K562 (cell line): ENCODE results near the gene HES4. TPM values are rescaled to one million over a fixed set of nuclear protein-coding genes. Genes with fewer than 3 reads are reported as not detected.

Experiments used
- CHD1 ChIP-seq: fragments of 200-600 bp; sonication (generic); IDR thresholded peaks from one replicate; pipeline ENCODE4 v1.6.1; 2012; ENCODE audit warnings: mild to moderate bottlenecking, moderate library complexity, low read length, inconsistent platforms
- CTBP1 ChIP-seq: fragments of 450-650 bp; IDR thresholded peaks from 2 replicates; pipeline ENCODE4 v1.6.1; 2016; ENCODE audit warnings: borderline replicate concordance
- CXXC5 ChIP-seq: fragments of 250-450 bp; sonication (Bioruptor Pico); IDR thresholded peaks from 2 replicates; pipeline ENCODE4 v1.8.0; 2022; ENCODE audit warnings: inconsistent platforms, mild to moderate bottlenecking, moderate library complexity
- ELF1 ChIP-seq: fragments of 200-800 bp; sonication (Bioruptor generic); IDR thresholded peaks from 2 replicates; pipeline ENCODE4 v1.6.1; 2016; ENCODE audit warnings: missing genetic modification characterization, missing compliant biosample characterization
- HDAC1 ChIP-seq, 2 experiments: fragments of 450-650 bp; IDR thresholded peaks; 2 replicates each; pipeline ENCODE4 v1.6.1; 2016 to 2017; ENCODE audit warnings: inconsistent platforms in 1 of 2, mild to moderate bottlenecking in 1 of 2, moderate library complexity in 1 of 2
- NBN ChIP-seq: fragments of 450-650 bp; IDR thresholded peaks from 2 replicates; pipeline ENCODE4 v1.6.1; 2016; ENCODE audit warnings: low read depth, mild to moderate bottlenecking
- NCOA2 ChIP-seq, 2 experiments: fragments of 450-650 bp; IDR thresholded peaks; 2 replicates each; pipeline ENCODE4 v1.6.1; 2018; ENCODE audit warnings: mild to moderate bottlenecking in 2 of 2, moderate library complexity in 1 of 2; ENCODE audit not compliant: partially characterized antibody in 2 of 2
- PHF21A ChIP-seq: fragments of 450-650 bp; IDR thresholded peaks from 2 replicates; pipeline ENCODE4 v1.6.1; 2017; ENCODE audit warnings: low read depth, borderline replicate concordance
- PTRF ChIP-seq: fragments of 450-650 bp; IDR thresholded peaks from 2 replicates; pipeline ENCODE4 v1.6.1; 2016; ENCODE audit warnings: mild to moderate bottlenecking, missing genetic modification characterization, missing compliant biosample characterization
- SETDB1 ChIP-seq: IDR thresholded peaks from one replicate; pipeline ENCODE4 v1.6.1; 2012; ENCODE audit warnings: low read length, control low read depth, inconsistent platforms
- SMAD2 ChIP-seq: fragments of 150-350 bp; IDR thresholded peaks from 2 replicates; pipeline ENCODE4 v1.6.1; 2014; ENCODE audit warnings: low read depth, mild to moderate bottlenecking, low read length
- SRSF1 ChIP-seq: fragments of 200-400 bp; formaldehyde crosslinking; IDR thresholded peaks from 2 replicates; pipeline ENCODE4 v1.6.1; 2017; ENCODE audit warnings: mild to moderate bottlenecking, low read depth, low read length, moderate library complexity
- TOE1 ChIP-seq, 2 experiments: fragments of 450-650 bp in 1 of 2; sonication (generic) in 1 of 2; formaldehyde crosslinking in 1 of 2; IDR thresholded peaks; 2 replicates each; pipeline versions ENCODE4 v1.7.1 to v1.8.0; 2016 to 2022; ENCODE audit warnings: borderline replicate concordance in 2 of 2, mild to moderate bottlenecking in 2 of 2, antibody characterized with exemption in 1 of 2, inconsistent platforms in 1 of 2, low read depth in 1 of 2, missing genetic modification reagents in 1 of 2, moderate library complexity in 1 of 2
- ZNF584 ChIP-seq: fragments of 200-800 bp; sonication (Bioruptor generic); IDR thresholded peaks from 2 replicates; pipeline ENCODE4 v1.6.1; 2016; ENCODE audit warnings: low read depth, mild to moderate bottlenecking, missing genetic modification characterization, missing compliant biosample characterization
- ZNF695 ChIP-seq: fragments of 450-650 bp; formaldehyde crosslinking; IDR thresholded peaks from 2 replicates; pipeline ENCODE4 v1.4.0; 2020; ENCODE audit warnings: mild to moderate bottlenecking, moderate library complexity
- ZNF79 ChIP-seq: fragments of 250-450 bp; sonication (Bioruptor Pico); IDR thresholded peaks from 2 replicates; pipeline ENCODE4 v1.4.0; 2020; ENCODE audit warnings: low read depth, mild to moderate bottlenecking, moderate library complexity
- polyA plus RNA-seq, 8 experiments: library from polyadenylated mRNA; depleted of rRNA in 4 of 8; stranded (reverse) in 5 of 8; unstranded in 3 of 8; fragments of >200 nt; fragmentation: Nextera tagmentation in 2 of 8; fragmentation: Illumina TruSeq in 1 of 8; extraction: Ambion mirVana in 2 of 8; extraction: Trizol in 1 of 8; gene quantifications; 2 replicates each; pipeline versions ENCODE4 v1.2.1 to v1.2.3, GENCODE V29; 2011 to 2014; ENCODE audit warnings: inconsistent platforms in 1 of 8, missing spikeins in 1 of 8
- total RNA-seq, 7 experiments: library from RNA; depleted of rRNA in 6 of 7; stranded (reverse); fragments of >200 nt in 6 of 7; fragmentation: Illumina TruSeq in 2 of 7; extraction: Trizol in 2 of 7; gene quantifications; 2 replicates each; pipeline versions ENCODE4 v1.2.1 to v1.2.3, GENCODE V29; 2011 to 2021; ENCODE audit warnings: low replicate concordance in 1 of 7
- TF ChIP-seq, protein P1 (sequence below), 3 experiments: fragments of 200-800 bp in 1 of 3; fragments of 250-450 bp in 1 of 3; fragments of 450-650 bp in 1 of 3; sonication (Bioruptor Pico) in 1 of 3; sonication (Bioruptor generic) in 1 of 3; formaldehyde crosslinking in 1 of 3; IDR thresholded peaks; 2 replicates each; pipeline versions ENCODE4 v1.6.1 to v1.8.0; 2016 to 2022; ENCODE audit warnings: mild to moderate bottlenecking in 2 of 3, missing genetic modification characterization in 2 of 3, missing compliant biosample characterization in 1 of 3, moderate library complexity in 1 of 3
- TF ChIP-seq, protein P2 (sequence below): sonication (generic); formaldehyde crosslinking; IDR thresholded peaks from 2 replicates; pipeline ENCODE4 v1.8.0; 2023; ENCODE audit warnings: mild to moderate bottlenecking, missing genetic modification reagents
- TF ChIP-seq, protein P3 (sequence below): sonication (generic); formaldehyde crosslinking; IDR thresholded peaks from 2 replicates; pipeline ENCODE4 v1.8.0; 2022; ENCODE audit warnings: missing genetic modification reagents, mild to moderate bottlenecking, moderate library complexity, borderline replicate concordance

HES4 gene
- total and polyA plus RNA-seq, 9 of the 15 experiments (the other 6 are each of a cell fraction or from before 2014, with no cell fraction given), result 0.21 to 43.7 (median 5.3) TPM; not detected in 2

DNA sequence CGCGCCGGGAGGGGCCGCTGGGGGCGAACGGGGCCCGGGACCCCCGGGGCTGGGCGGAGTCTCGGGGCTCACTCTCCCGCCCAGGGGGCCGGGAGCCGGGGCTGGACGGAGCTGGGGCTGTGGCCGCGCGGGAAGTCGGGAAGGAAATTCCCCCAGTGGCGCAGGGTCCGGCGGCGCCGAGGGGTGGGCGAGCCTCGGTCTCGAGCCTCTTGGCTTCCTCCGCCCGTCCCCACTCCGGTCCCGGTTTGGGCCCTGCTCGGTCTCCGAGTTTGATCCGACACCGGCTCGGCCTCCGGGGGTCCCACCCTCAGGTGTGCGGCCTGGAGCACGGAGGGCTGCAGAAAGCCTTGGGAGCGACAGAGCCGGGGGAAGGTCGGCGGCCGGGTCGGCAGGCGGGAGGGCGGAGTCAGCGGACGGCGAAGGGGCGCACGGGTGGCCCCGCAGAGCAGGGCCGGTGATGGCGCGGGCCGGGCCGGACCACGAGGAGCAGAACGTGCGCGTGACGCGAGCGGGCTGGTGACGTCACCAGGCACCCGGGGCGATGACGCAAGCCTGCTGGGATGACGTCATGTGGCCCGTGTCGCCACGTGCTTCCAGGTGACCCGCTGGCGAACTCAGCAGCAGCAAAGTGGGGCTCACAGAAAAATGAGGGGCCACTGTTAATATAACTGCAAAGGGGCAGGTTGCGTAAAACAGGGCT is 610 bp upstream of the HES4 start (continued):
- TF ChIP-seq, protein P1, sequence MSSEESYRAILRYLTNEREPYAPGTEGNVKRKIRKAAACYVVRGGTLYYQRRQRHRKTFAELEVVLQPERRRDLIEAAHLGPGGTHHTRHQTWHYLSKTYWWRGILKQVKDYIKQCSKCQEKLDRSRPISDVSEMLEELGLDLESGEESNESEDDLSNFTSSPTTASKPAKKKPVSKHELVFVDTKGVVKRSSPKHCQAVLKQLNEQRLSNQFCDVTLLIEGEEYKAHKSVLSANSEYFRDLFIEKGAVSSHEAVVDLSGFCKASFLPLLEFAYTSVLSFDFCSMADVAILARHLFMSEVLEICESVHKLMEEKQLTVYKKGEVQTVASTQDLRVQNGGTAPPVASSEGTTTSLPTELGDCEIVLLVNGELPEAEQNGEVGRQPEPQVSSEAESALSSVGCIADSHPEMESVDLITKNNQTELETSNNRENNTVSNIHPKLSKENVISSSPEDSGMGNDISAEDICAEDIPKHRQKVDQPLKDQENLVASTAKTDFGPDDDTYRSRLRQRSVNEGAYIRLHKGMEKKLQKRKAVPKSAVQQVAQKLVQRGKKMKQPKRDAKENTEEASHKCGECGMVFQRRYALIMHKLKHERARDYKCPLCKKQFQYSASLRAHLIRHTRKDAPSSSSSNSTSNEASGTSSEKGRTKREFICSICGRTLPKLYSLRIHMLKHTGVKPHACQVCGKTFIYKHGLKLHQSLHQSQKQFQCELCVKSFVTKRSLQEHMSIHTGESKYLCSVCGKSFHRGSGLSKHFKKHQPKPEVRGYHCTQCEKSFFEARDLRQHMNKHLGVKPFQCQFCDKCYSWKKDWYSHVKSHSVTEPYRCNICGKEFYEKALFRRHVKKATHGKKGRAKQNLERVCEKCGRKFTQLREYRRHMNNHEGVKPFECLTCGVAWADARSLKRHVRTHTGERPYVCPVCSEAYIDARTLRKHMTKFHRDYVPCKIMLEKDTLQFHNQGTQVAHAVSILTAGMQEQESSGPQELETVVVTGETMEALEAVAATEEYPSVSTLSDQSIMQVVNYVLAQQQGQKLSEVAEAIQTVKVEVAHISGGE (CRISPR knock-in tag; IDR thresholded peaks at IDR 0.05), result peak in 1 of 3 experiments; percentile 76; a peak in 2 of 6 replicates
- TF ChIP-seq CHD1, result peak; percentile 42
- TF ChIP-seq PTRF (tag), result no peak
- TF ChIP-seq NBN, result peak; percentile 100
- TF ChIP-seq CXXC5 (CRISPR knock-in tag), result peak; percentile 99
- 0 out of 2 replicates have a peak, but pooled peaks have one; percentile 15 for TF ChIP-seq PHF21A
- no peak for TF ChIP-seq SRSF1
- no peak for TF ChIP-seq SMAD2
- TF ChIP-seq HDAC1 (IDR thresholded peaks at IDR 0.05), result peak in 1 of 2 experiments; percentile 92; a peak in 2 of 4 replicates
- TF ChIP-seq, protein P2, sequence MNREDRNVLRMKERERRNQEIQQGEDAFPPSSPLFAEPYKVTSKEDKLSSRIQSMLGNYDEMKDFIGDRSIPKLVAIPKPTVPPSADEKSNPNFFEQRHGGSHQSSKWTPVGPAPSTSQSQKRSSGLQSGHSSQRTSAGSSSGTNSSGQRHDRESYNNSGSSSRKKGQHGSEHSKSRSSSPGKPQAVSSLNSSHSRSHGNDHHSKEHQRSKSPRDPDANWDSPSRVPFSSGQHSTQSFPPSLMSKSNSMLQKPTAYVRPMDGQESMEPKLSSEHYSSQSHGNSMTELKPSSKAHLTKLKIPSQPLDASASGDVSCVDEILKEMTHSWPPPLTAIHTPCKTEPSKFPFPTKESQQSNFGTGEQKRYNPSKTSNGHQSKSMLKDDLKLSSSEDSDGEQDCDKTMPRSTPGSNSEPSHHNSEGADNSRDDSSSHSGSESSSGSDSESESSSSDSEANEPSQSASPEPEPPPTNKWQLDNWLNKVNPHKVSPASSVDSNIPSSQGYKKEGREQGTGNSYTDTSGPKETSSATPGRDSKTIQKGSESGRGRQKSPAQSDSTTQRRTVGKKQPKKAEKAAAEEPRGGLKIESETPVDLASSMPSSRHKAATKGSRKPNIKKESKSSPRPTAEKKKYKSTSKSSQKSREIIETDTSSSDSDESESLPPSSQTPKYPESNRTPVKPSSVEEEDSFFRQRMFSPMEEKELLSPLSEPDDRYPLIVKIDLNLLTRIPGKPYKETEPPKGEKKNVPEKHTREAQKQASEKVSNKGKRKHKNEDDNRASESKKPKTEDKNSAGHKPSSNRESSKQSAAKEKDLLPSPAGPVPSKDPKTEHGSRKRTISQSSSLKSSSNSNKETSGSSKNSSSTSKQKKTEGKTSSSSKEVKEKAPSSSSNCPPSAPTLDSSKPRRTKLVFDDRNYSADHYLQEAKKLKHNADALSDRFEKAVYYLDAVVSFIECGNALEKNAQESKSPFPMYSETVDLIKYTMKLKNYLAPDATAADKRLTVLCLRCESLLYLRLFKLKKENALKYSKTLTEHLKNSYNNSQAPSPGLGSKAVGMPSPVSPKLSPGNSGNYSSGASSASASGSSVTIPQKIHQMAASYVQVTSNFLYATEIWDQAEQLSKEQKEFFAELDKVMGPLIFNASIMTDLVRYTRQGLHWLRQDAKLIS (CRISPR knock-in tag), result peak; percentile 98
- no peak for TF ChIP-seq ZNF695 (CRISPR knock-in tag)
- no peak for TF ChIP-seq ZNF79 (CRISPR knock-in tag)
- TF ChIP-seq CTBP1, result peak; percentile 95
- peak; percentile 87; the same call in 1 of the 2 replicates for TF ChIP-seq ZNF584
- TF ChIP-seq, protein P3, sequence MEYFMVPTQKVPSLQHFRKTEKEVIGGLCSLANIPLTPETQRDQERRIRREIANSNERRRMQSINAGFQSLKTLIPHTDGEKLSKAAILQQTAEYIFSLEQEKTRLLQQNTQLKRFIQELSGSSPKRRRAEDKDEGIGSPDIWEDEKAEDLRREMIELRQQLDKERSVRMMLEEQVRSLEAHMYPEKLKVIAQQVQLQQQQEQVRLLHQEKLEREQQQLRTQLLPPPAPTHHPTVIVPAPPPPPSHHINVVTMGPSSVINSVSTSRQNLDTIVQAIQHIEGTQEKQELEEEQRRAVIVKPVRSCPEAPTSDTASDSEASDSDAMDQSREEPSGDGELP (CRISPR knock-in tag), result peak; percentile 96
- peak; percentile 83 for TF ChIP-seq TOE1 (IDR thresholded peaks at IDR 0.05; ENCODE audit: borderline replicate concordance)
- TF ChIP-seq TOE1 (CRISPR knock-in tag; IDR thresholded peaks at IDR 0.05; ENCODE audit: borderline replicate concordance, low read depth), result peak; percentile 97
- TF ChIP-seq ELF1, result no peak
- no peak for TF ChIP-seq SETDB1
- no peak for TF ChIP-seq NCOA2 (IDR thresholded peaks at IDR 0.05; ENCODE audit: partially characterized antibody in 2 of 2)
